GDM1 (cell line): Measurements from ENCODE around the gene SPG11.
"Not testable (repeated sequence)": the region's sequence is repeated elsewhere in the genome, so short reads cannot be mapped to it uniquely, and the experiment has no call there.

Experiments
- DNase-seq: peaks from one replicate; lab custom pipeline; 2025; lab: John Stamatoyannopoulos, UW

Gene SPG11

GRCh38 chr15:44673639-44674038, 10.2 kb upstream of the SPG11 start:
- DNase-seq, result no peak

GRCh38 chr15:44670087-44670950, 6.9 kb upstream of the SPG11 start:
- no peak for DNase-seq

GRCh38 chr15:44668921-44669320, 5.5 kb upstream of the SPG11 start:
- no peak for DNase-seq

- no peak for DNase-seq
These were observed 3.5 kb upstream of the SPG11 start for GRCh38 chr15:44667039-44667360.

GRCh38 chr15:44666210-44667038, 3.0 kb upstream of the SPG11 start:
- no peak for DNase-seq

GRCh38 chr15:44662478-44663409, 718 bp downstream of the SPG11 start:
- DNase-seq, result peak; percentile 61

GRCh38 chr15:44661576-44661975, 1.9 kb downstream of the SPG11 start:
- no peak for DNase-seq

- no peak for DNase-seq
These were observed 4.4 kb downstream of the SPG11 start for GRCh38 chr15:44659056-44659455.

- no peak for DNase-seq
These were observed 6.1 kb downstream of the SPG11 start for GRCh38 chr15:44657378-44657777.

GRCh38 chr15:44656913-44657312, 6.5 kb downstream of the SPG11 start:
- DNase-seq, result no peak

- DNase-seq, result no peak
These were observed 7.2 kb downstream of the SPG11 start for GRCh38 chr15:44656298-44656697.

GRCh38 chr15:44654858-44655257, 8.6 kb downstream of the SPG11 start:
- DNase-seq, result no peak

GRCh38 chr15:44647637-44648036, 15.8 kb downstream of the SPG11 start:
- no peak for DNase-seq

- no peak for DNase-seq
These were observed 16.4 kb downstream of the SPG11 start for GRCh38 chr15:44647036-44647435.

- no peak for DNase-seq
These were observed 17.0 kb downstream of the SPG11 start for GRCh38 chr15:44646460-44646859.

- DNase-seq, result no peak
These were observed 21.8 kb downstream of the SPG11 start for GRCh38 chr15:44641651-44642050.

- DNase-seq, result no peak
These were observed 26.5 kb downstream of the SPG11 start for GRCh38 chr15:44636976-44637375.

GRCh38 chr15:44633603-44634002, 29.9 kb downstream of the SPG11 start:
- DNase-seq, result no peak

- not testable (repeated sequence) for DNase-seq
These were observed 38.2 kb downstream of the SPG11 start for GRCh38 chr15:44625286-44625685.

- no peak for DNase-seq
These were observed 40.3 kb downstream of the SPG11 start for GRCh38 chr15:44623178-44623577.

GRCh38 chr15:44620081-44620480, 43.4 kb downstream of the SPG11 start:
- DNase-seq, result no peak

- DNase-seq, result no peak
These were observed 46.5 kb downstream of the SPG11 start for GRCh38 chr15:44616974-44617373.
